ENCODE measurements around the gene MS4A4E. TPM values are rescaled to one million over a fixed set of nuclear protein-coding genes. Genes with fewer than 3 reads are reported as not detected.
"Not testable (repeated sequence)": the region's sequence is repeated elsewhere in the genome, so short reads cannot be mapped to it uniquely, and the experiment has no call there.

MS4A4E gene
- polyA plus RNA-seq, 12 donors: 0.76 to 2.6 (median 1.4) TPM; not detected in 2

- no peak for DNase-seq
Measured at GRCh38 chr11:60222141-60222540, 20.8 kb downstream of the MS4A4E start.

GRCh38 chr11:60221692-60222091 lies 21.2 kb downstream of the MS4A4E start:
- DNase-seq: no peak

GRCh38 chr11:60221181-60221580 lies 21.8 kb downstream of the MS4A4E start:
- DNase-seq: no peak

- no peak for DNase-seq
Measured at GRCh38 chr11:60214386-60214785, 28.6 kb downstream of the MS4A4E start.

- DNase-seq: no peak
Measured at GRCh38 chr11:60211206-60211605, 31.7 kb downstream of the MS4A4E start.

GRCh38 chr11:60209977-60210376 lies 33.0 kb downstream of the MS4A4E start:
- DNase-seq: no peak

GRCh38 chr11:60208951-60209350 lies 34.0 kb downstream of the MS4A4E start:
- DNase-seq: no peak

- DNase-seq: no peak
Measured at GRCh38 chr11:60208146-60208895, 34.6 kb downstream of the MS4A4E start.

- no peak for DNase-seq
Measured at GRCh38 chr11:60206616-60207015, 36.3 kb downstream of the MS4A4E start.

- no peak for DNase-seq
Measured at GRCh38 chr11:60204922-60205321, 38.0 kb downstream of the MS4A4E start.

- not testable (repeated sequence) for DNase-seq
Measured at GRCh38 chr11:60201334-60201733, 41.6 kb downstream of the MS4A4E start.

- DNase-seq: no peak
Measured at GRCh38 chr11:60197442-60197841, 45.5 kb downstream of the MS4A4E start.

- DNase-seq: no peak
Measured at GRCh38 chr11:60195923-60196368, 47.0 kb downstream of the MS4A4E start.

- DNase-seq: no peak
Measured at GRCh38 chr11:60194511-60194910, 48.4 kb downstream of the MS4A4E start.

GRCh38 chr11:60193687-60194433 lies 49.1 kb downstream of the MS4A4E start:
- no peak for DNase-seq

GRCh38 chr11:60192564-60192963 lies 50.4 kb downstream of the MS4A4E start:
- not testable (repeated sequence) for DNase-seq

GRCh38 chr11:60188481-60188880 lies 54.5 kb downstream of the MS4A4E start:
- not testable (repeated sequence) for DNase-seq

- not testable (repeated sequence) for DNase-seq
Measured at GRCh38 chr11:60186128-60186527, 56.8 kb downstream of the MS4A4E start.

GRCh38 chr11:60185512-60185827 lies 57.5 kb downstream of the MS4A4E start:
- not testable (repeated sequence) for DNase-seq

- DNase-seq: no peak
Measured at GRCh38 chr11:60184824-60185511, 58.0 kb downstream of the MS4A4E start.

GRCh38 chr11:60183591-60184205 lies 59.2 kb downstream of the MS4A4E start:
- no peak for DNase-seq
